Activated T-cell treated with anti-CD3 and anti-CD28 coated beads, Interleukin-2, amount 50 U/mL, for 72 hours (primary cell): ENCODE data around the gene WDR53. TPM values are rescaled to one million over a fixed set of nuclear protein-coding genes. Genes with fewer than 3 reads are reported as not detected.
"Not testable (repeated sequence)": the region's sequence is repeated elsewhere in the genome, so short reads cannot be mapped to it uniquely, and the experiment has no call there.

Source experiments
- ATAC-seq, 2 donors: fragments of 150-1000 bp; cut with Tn5 transposase; replicated peaks in 1 of 2; 2 replicates each; pipeline ENCODE4 v1.10.0; 2021; ENCODE audit warnings: moderate library complexity in 2 of 2, mild to moderate bottlenecking in 1 of 2
- DNase-seq, 2 donors: peaks; one replicate each; pipeline ENCODE4 v3.0.0; 2021 to 2022; ENCODE audit warnings: mixed read lengths in 1 of 2
- H3K27ac Mint-ChIP-seq: one replicate; pipeline ENCODE4 v1.8.0; 2022; ENCODE audit warnings: mild to moderate bottlenecking, moderate library complexity, mixed read lengths
- H3K27me3 Mint-ChIP-seq: one replicate; pipeline ENCODE4 v1.8.0; 2022; ENCODE audit warnings: low read depth, mixed read lengths
- H3K36me3 Mint-ChIP-seq, 2 donors: one replicate each; pipeline ENCODE4 v1.8.0; 2022; ENCODE audit warnings: mixed read lengths in 2 of 2, mild to moderate bottlenecking in 1 of 2; ENCODE audit not compliant: insufficient read depth in 2 of 2
- H3K4me1 Mint-ChIP-seq: one replicate; pipeline ENCODE4 v1.8.0; 2022; ENCODE audit warnings: low read depth, mixed read lengths
- H3K4me3 Mint-ChIP-seq, 2 donors: one replicate each; pipeline ENCODE4 v1.8.0; 2022; ENCODE audit warnings: mild to moderate bottlenecking in 2 of 2, mixed read lengths in 2 of 2, moderate library complexity in 2 of 2
- H3K9me3 Mint-ChIP-seq, 2 donors: one replicate each; pipeline ENCODE4 v1.8.0; 2022; ENCODE audit warnings: mixed read lengths in 2 of 2
- total RNA-seq, 2 donors: library from RNA; stranded (reverse); gene quantifications; one replicate each; pipeline ENCODE4 v1.2.3, GENCODE V29; 2022

The WDR53 gene
- 10 to 100 TPM; 20.3 to 27.6 TPM for total RNA-seq

DNA sequence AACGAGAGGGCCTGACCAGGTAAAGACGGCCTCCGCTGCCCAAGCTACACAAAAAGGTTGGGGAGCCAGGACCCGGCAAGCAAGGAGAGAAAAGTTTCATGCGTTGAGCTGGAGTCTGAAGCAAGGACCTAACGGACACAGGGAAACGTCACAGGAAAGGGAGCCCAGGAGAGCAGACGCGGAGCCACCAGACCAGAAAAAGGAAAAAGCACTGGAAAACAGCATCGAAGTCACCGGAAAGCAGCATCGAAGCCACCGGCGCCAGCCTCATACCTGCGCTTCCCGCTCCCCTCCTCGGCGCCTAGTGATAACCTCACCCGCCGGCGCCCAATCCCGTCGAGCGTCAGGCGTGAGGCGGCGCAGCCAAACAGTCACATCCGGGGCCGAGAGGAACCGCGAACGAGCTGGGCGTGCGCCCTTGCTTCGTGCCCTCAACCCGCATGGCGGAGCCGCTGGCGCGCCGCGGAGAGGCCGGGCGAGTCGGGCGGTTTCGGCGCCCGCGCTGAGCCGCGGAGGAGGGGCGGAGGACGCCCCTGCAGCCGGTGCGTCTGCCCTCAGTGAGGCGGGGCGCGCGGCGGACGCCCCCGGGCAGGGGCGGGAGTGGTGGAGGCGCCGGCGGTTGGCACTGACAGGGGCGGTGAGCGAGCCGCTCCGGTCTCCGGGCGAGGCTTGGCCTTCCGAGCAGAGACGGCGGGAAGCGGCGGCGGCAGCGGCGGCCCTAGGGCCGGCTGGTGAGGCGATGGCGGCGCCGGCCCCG is at the start of gene WDR53, which contains the start of gene FBXO45:
Gene WDR53 (minus strand): TSS at position 309 of the 757 bp plus-strand sequence. CDS start 7,079 bp downstream, outside the sequence.
Gene FBXO45 (plus strand): TSS at position 415 of the 757 bp plus-strand sequence. CDS start 325 bp downstream, at position 740.
- H3K36me3 Mint-ChIP-seq, result peaks cover 5% of the 10 kb centered on the region in 2 donors
- peaks cover 49% of the 10 kb centered on the region for H3K4me1 Mint-ChIP-seq
- peak within 1 kb of the TSS; percentile 89 to 95 for H3K4me3 Mint-ChIP-seq
- no peaks in the 10 kb centered on the region for H3K9me3 Mint-ChIP-seq
- DNase-seq (peak; percentile 96), ATAC-seq (peak; percentile 95)
- peak within 1 kb of the TSS; percentile 93 for H3K27ac Mint-ChIP-seq
- H3K27me3 Mint-ChIP-seq, result no peaks in the 10 kb centered on the region

- peaks cover 21% of the 10 kb centered on the region for H3K4me1 Mint-ChIP-seq
- no peak for ATAC-seq
- no peaks in the 10 kb centered on the region for H3K27me3 Mint-ChIP-seq
Measured at GRCh38 chr3:196617256-196617655, 48.9 kb upstream of the WDR53 start.

GRCh38 chr3:196615234-196615633 is 46.9 kb upstream of the WDR53 start:
- peaks cover 24% of the 10 kb centered on the region for H3K4me1 Mint-ChIP-seq
- H3K4me3 Mint-ChIP-seq, H3K9me3 Mint-ChIP-seq, DNase-seq, ATAC-seq, H3K27ac Mint-ChIP-seq, H3K36me3 Mint-ChIP-seq, H3K27me3 Mint-ChIP-seq: not testable (repeated sequence)

More at GRCh38 chr3:196617256-196617655, 48.9 kb upstream of the WDR53 start:
- H3K36me3 Mint-ChIP-seq, result no peaks in the 10 kb centered on the region
- H3K9me3 Mint-ChIP-seq, result no peaks in the 10 kb centered on the region
- H3K27ac Mint-ChIP-seq, result no peak overlapping the region
- no peak for DNase-seq
- H3K4me3 Mint-ChIP-seq, result no peak overlapping the region

- Mint-ChIP-seq H3K9me3 (peaks cover 0 to 2% of the 10 kb centered on the region in 2 donors), H3K4me1 (peaks cover 26% of the 10 kb centered on the region), H3K27ac (peak overlapping the region; percentile 74), H3K4me3 (peak overlapping the region; percentile 67 to 68), H3K36me3 (no peaks in the 10 kb centered on the region), H3K27me3 (no peaks in the 10 kb centered on the region)
- DNase-seq (no peak), ATAC-seq (peak; percentile 14 to 25)
Measured at GRCh38 chr3:196611761-196612483, 43.6 kb upstream of the WDR53 start.

- Mint-ChIP-seq H3K27me3 (no peaks in the 10 kb centered on the region), H3K9me3 (peaks cover 0 to 2% of the 10 kb centered on the region in 2 donors), H3K4me3 (peak overlapping the region; percentile 65 to 75), H3K27ac (peak overlapping the region; percentile 71), H3K4me1 (peaks cover 26% of the 10 kb centered on the region), H3K36me3 (no peaks in the 10 kb centered on the region)
- peak in 1 of 2 donors; percentile 27 for ATAC-seq
- DNase-seq, result no peak
Measured at GRCh38 chr3:196609805-196610515, 41.6 kb upstream of the WDR53 start.

GRCh38 chr3:196609343-196609775 is 41.0 kb upstream of the WDR53 start:
- H3K27ac Mint-ChIP-seq, result peak overlapping the region; percentile 71
- no peaks in the 10 kb centered on the region for H3K36me3 Mint-ChIP-seq
- no peaks in the 10 kb centered on the region for H3K27me3 Mint-ChIP-seq
- H3K4me3 Mint-ChIP-seq, result peak overlapping the region; percentile 65 to 75
- peaks cover 0 to 2% of the 10 kb centered on the region in 2 donors for H3K9me3 Mint-ChIP-seq
- peak; percentile 93 to 94 for ATAC-seq
- H3K4me1 Mint-ChIP-seq, result peaks cover 30% of the 10 kb centered on the region
- peak; percentile 92 to 95 for DNase-seq

- Mint-ChIP-seq H3K27ac (no peak overlapping the region), H3K27me3 (no peaks in the 10 kb centered on the region), H3K9me3 (peaks cover 0 to 2% of the 10 kb centered on the region in 2 donors), H3K4me1 (peaks cover 34% of the 10 kb centered on the region), H3K4me3 (no peak overlapping the region), H3K36me3 (no peaks in the 10 kb centered on the region)
- DNase-seq, result no peak
- ATAC-seq, result no peak
Measured at GRCh38 chr3:196608693-196609092, 40.3 kb upstream of the WDR53 start.

DNA sequence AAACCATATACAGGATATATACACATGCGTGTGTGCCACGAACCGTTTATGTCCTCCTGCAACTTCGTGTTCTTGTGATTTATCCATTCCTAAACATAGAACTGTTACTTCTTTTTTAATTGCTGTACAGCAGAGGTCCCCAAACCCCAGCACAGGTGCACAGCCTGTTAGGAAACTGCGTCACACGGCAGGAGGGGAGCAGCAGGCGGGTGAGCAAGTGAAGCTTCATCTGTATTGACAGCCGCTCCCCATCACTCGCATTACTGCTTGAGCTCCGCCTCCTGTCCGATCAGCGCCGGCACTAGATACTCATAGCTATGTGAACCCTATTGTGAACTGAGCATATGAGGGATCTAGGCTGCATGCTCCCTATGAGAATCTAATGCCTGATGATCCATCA is 36.2 kb upstream of the WDR53 start:
- Mint-ChIP-seq H3K4me1 (peaks cover 21% of the 10 kb centered on the region), H3K9me3 (peaks cover 0 to 2% of the 10 kb centered on the region in 2 donors), H3K36me3 (no peaks in the 10 kb centered on the region), H3K4me3 (peak overlapping the region; percentile 25 to 43), H3K27ac (no peak overlapping the region), H3K27me3 (no peaks in the 10 kb centered on the region)
- DNase-seq (peak; percentile 62 to 71), ATAC-seq (peak; percentile 71 to 73)

DNA sequence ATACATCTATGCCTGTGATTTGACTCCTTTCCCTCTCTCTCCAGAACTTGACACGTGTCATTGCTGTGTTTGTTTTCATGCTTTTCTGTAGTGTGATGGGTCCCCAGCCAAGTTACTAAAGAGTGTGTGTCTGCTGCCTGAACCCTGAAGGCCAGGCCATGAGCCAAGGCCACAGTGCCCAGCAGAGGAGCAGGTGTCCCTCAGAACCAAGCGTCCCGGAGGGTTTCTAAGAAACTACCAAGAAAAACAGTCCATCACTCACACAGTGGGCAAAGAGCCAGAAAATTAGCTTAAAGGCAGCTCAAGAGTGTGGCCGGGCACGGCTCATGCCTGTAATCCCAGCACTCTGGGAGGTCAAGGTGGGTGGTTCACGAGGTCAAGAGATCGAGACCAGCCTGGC is 35.3 kb upstream of the WDR53 start:
- H3K4me3 Mint-ChIP-seq, result no peak overlapping the region
- H3K27ac Mint-ChIP-seq, result no peak overlapping the region
- DNase-seq, result no peak
- peaks cover 17% of the 10 kb centered on the region for H3K4me1 Mint-ChIP-seq
- no peak for ATAC-seq
- no peaks in the 10 kb centered on the region for H3K9me3 Mint-ChIP-seq
- no peaks in the 10 kb centered on the region for H3K27me3 Mint-ChIP-seq
- no peaks in the 10 kb centered on the region for H3K36me3 Mint-ChIP-seq

DNA sequence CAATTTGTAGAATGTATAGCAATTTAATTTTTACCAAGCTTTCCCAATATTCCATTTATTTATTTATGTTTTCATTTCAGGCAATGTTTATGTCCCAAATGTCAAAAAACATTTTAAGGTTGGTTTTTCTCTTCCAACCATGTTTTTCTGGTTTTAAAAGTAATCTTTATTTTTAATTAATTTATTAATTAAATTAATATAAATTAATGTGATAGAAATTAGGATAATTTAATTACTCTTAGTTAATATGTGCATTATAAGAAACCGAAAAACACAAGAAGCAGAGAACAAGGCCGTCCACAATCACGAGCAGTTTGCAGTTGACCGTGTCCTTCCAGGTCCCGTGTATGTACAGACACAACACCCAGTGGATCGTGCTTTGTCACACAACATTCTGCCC is 34.3 kb upstream of the WDR53 start:
- H3K36me3 Mint-ChIP-seq, result peaks cover 0 to 2% of the 10 kb centered on the region in 2 donors
- DNase-seq (no peak), ATAC-seq (no peak)
- peaks cover 28% of the 10 kb centered on the region for H3K4me1 Mint-ChIP-seq
- no peak overlapping the region for H3K27ac Mint-ChIP-seq
- no peak overlapping the region for H3K4me3 Mint-ChIP-seq
- peaks cover 9% of the 10 kb centered on the region for H3K27me3 Mint-ChIP-seq
- H3K9me3 Mint-ChIP-seq, result no peaks in the 10 kb centered on the region

- H3K27ac Mint-ChIP-seq, result no peak overlapping the region
- H3K4me1 Mint-ChIP-seq, result peaks cover 28% of the 10 kb centered on the region
- peaks cover 0 to 2% of the 10 kb centered on the region in 2 donors for H3K36me3 Mint-ChIP-seq
- no peaks in the 10 kb centered on the region for H3K9me3 Mint-ChIP-seq
- ATAC-seq (no peak), DNase-seq (no peak)
- H3K4me3 Mint-ChIP-seq, result no peak overlapping the region
- H3K27me3 Mint-ChIP-seq, result peaks cover 28% of the 10 kb centered on the region
Measured at GRCh38 chr3:196600359-196600758, 32.0 kb upstream of the WDR53 start.

DNA sequence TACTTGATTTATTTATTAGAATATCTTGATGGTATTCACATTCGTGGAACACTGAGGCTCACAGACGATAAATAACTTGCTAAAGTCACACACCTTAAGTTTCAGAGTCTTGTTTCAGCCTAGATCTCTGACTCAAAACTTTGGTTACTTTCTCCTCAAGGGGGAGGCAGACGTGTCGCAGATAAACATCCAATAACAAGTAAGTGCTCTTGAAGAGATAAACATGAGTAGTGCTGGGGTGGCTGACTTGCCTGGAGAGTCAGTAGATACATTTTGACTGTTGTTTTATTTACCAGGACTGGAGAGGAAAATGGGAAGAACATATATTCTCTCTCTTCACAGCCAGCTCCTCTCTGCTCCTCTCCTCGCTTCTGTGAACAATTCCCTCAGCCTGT is 31.4 kb upstream of the WDR53 start:
- Mint-ChIP-seq H3K4me3 (no peak overlapping the region), H3K36me3 (peaks cover 0 to 2% of the 10 kb centered on the region in 2 donors), H3K27me3 (peaks cover 28% of the 10 kb centered on the region), H3K4me1 (peaks cover 28% of the 10 kb centered on the region), H3K9me3 (no peaks in the 10 kb centered on the region), H3K27ac (no peak overlapping the region)
- ATAC-seq, result no peak
- no peak for DNase-seq
